ENCODE results near the gene LYSMD2.

GRCh38 chr15:51760805-51761204, 23.4 kb upstream of the LYSMD2 start:
- TF ChIP-seq CTCF (IDR thresholded peaks at IDR 0.05) (no peak), EP300 (IDR thresholded peaks at IDR 0.05) (no peak), POLR2A (IDR thresholded peaks at IDR 0.05) (no peak)
